ENCODE results near the gene ELL.

DNA sequence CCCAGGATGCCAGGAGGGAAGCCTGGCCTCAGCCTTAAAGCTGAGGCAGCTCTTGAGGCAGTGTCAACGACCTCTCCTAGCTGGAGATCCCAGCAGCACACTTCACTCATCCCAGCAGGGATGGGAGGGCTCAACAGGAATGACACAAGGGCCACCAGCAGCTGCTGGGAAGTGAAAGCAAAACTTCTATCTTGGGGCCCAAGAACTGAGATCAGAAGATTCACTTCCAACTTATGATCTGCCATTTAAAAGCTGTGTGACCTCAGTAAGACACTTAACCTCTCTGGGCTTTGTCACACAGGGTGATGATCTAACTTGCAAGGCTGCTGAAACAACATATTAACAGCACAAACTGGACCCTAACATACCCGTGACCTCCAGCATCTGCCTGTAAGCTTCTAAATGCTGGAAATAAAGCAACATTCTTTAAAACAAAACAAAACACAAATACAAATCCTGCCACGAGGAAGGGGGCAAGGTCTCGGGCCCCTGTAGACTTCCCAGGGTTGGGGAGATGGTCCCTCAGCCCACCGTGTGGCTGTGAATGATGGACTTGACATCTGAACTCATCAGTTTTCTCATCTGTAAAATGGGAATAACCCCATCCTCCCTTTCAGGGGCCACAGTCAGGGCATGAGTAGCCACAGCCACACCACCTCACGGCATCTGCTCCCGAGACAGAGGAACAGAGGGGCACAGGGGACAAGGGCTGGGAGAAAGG, 22.7 kb downstream of the ELL start:
- TF ChIP-seq, protein P1, sequence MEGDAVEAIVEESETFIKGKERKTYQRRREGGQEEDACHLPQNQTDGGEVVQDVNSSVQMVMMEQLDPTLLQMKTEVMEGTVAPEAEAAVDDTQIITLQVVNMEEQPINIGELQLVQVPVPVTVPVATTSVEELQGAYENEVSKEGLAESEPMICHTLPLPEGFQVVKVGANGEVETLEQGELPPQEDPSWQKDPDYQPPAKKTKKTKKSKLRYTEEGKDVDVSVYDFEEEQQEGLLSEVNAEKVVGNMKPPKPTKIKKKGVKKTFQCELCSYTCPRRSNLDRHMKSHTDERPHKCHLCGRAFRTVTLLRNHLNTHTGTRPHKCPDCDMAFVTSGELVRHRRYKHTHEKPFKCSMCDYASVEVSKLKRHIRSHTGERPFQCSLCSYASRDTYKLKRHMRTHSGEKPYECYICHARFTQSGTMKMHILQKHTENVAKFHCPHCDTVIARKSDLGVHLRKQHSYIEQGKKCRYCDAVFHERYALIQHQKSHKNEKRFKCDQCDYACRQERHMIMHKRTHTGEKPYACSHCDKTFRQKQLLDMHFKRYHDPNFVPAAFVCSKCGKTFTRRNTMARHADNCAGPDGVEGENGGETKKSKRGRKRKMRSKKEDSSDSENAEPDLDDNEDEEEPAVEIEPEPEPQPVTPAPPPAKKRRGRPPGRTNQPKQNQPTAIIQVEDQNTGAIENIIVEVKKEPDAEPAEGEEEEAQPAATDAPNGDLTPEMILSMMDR (IDR thresholded peaks at IDR 0.05; ENCODE audit: insufficient read depth, low read length) = no peak
- no peak for TF ChIP-seq POLR2AphosphoS5 (IDR thresholded peaks at IDR 0.05; ENCODE audit: low read depth)

Data from HL-60 (cell line).